Uterus (tissue), 2 donors: ENCODE data around the gene MAN2A2.
A peak's percentile ranks its signal among the peaks of the same experiment; 100 is the strongest.

Experiments
- CTCF ChIP-seq, 4 experiments: fragments of 200-600 bp in 2 of 4; fragments of 450-650 bp in 2 of 4; sonication (generic) in 2 of 4; IDR thresholded peaks; one replicate each; pipeline ENCODE4 v1.5.1; 2016 to 2019; ENCODE audit warnings: antibody characterized with exemption in 4 of 4, mild to moderate bottlenecking in 2 of 4, moderate library complexity in 1 of 4
- POLR2A ChIP-seq, 2 donors: fragments of 450-650 bp; IDR thresholded peaks; one replicate each; pipeline ENCODE4 v1.6.1; 2016; ENCODE audit warnings: antibody characterized with exemption in 2 of 2, mild to moderate bottlenecking in 1 of 2, moderate library complexity in 1 of 2

DNA sequence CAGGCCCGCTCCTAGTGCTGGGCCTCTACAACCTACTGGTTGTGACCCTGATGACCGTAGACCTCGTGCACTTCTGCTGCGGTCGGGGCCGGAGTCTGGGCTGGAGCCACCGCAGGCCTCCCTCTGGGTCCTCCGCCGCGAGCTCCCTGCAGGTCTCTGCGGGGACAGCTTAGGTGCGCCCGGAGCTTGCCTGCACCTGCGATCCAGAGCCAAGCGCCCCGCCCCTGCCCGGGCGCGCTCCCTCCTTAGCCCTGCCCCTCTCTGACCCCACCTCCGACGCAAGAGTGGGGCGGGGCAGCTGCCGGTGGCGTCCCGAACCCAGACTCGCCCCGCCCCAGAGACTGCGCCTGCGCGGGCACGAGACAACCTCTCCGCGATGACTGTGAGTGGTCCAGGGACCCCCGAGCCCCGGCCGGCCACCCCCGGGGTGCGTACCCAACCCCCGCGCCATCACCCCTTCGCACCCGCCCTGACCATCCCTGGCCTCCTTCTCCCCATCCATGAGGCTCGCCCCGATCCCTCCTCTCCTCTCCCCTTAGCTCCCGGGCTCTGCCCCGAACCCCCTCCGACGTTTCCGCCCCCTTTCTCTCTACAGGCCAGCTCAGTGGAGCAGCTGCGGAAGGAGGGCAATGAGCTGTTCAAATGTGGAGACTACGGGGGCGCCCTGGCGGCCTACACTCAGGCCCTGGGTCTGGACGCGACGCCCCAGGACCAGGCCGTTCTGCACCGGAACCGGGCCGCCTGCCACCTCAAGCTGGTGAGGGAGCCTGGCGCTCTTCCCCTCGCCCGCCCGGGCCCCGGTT lies 32.0 kb downstream of the MAN2A2 start, which contains the start of gene UNC45A:
- no peak for TF ChIP-seq CTCF (IDR thresholded peaks at IDR 0.05)
- TF ChIP-seq POLR2A (IDR thresholded peaks at IDR 0.05): peak; percentile 51 to 59
